SK-N-SH treated with all-trans-retinoic acid at 6 μM for 48 hours (cell line): ENCODE data around the gene SPATS2.

Experiments used
- ATAC-seq: fragments of 200-7000 bp; cut with Tn5 transposase; 3 replicates; pipeline ENCODE4 v1.9.1; 2020; ENCODE audit warnings: mild to moderate bottlenecking, moderate library complexity
- ARNTL ChIP-seq: fragments of 450-650 bp; formaldehyde crosslinking; IDR thresholded peaks from 2 replicates; pipeline ENCODE4 v1.5.0; 2020; ENCODE audit warnings: low read depth, mild to moderate bottlenecking, moderate library complexity, borderline replicate concordance
- BACH2 ChIP-seq: fragments of 250-450 bp; sonication (Bioruptor Pico); IDR thresholded peaks from 2 replicates; pipeline ENCODE4 v1.9.0; 2021; ENCODE audit warnings: mild to moderate bottlenecking, borderline replicate concordance
- CSDC2 ChIP-seq: fragments of 250-450 bp; sonication (Bioruptor Pico); IDR thresholded peaks from 2 replicates; pipeline ENCODE4 v1.5.0; 2020; ENCODE audit warnings: mild to moderate bottlenecking, moderate library complexity
- ESRRG ChIP-seq: fragments of 250-450 bp; sonication (Bioruptor Pico); IDR thresholded peaks from 2 replicates; pipeline ENCODE4 v1.6.1; 2021; ENCODE audit warnings: mild to moderate bottlenecking
- GLIS3 ChIP-seq: fragments of 250-450 bp; sonication (Bioruptor Pico); IDR thresholded peaks from 2 replicates; pipeline ENCODE4 v1.5.0; 2020; ENCODE audit warnings: mild to moderate bottlenecking, moderate library complexity
- ISL1 ChIP-seq: fragments of 250-450 bp; sonication (Bioruptor Pico); IDR thresholded peaks from 2 replicates; pipeline ENCODE4 v2.1.2; 2022; ENCODE audit warnings: mild to moderate bottlenecking, moderate library complexity
- OSR1 ChIP-seq: fragments of 250-450 bp; sonication (Bioruptor Pico); IDR thresholded peaks from 2 replicates; pipeline ENCODE4 v1.8.0; 2022; ENCODE audit warnings: moderate library complexity, mild to moderate bottlenecking, inconsistent platforms
- PPARA ChIP-seq: fragments of 250-450 bp; sonication (Bioruptor Pico); IDR thresholded peaks from 2 replicates; pipeline ENCODE4 v1.5.0; 2020; ENCODE audit warnings: mild to moderate bottlenecking, borderline replicate concordance
- RARB ChIP-seq: fragments of 250-450 bp; sonication (Bioruptor Pico); IDR thresholded peaks from 2 replicates; pipeline ENCODE4 v1.8.0; 2021; ENCODE audit warnings: mild to moderate bottlenecking, moderate library complexity
- TCF4 ChIP-seq: fragments of 250-450 bp; sonication (Bioruptor Pico); IDR thresholded peaks from 2 replicates; pipeline ENCODE4 v1.8.0; 2021; ENCODE audit warnings: mild to moderate bottlenecking, moderate library complexity, borderline replicate concordance
- TOX ChIP-seq: fragments of 250-450 bp; sonication (Bioruptor Pico); IDR thresholded peaks from 2 replicates; pipeline ENCODE4 v1.8.0; 2021; ENCODE audit warnings: mild to moderate bottlenecking, moderate library complexity, borderline replicate concordance
- ZC3H10 ChIP-seq: fragments of 250-450 bp; sonication (Bioruptor Pico); IDR thresholded peaks from 2 replicates; pipeline ENCODE4 v1.5.1; 2021; ENCODE audit warnings: mild to moderate bottlenecking, moderate library complexity
- ZFP3 ChIP-seq: fragments of 250-450 bp; sonication (Bioruptor Pico); IDR thresholded peaks from 2 replicates; pipeline ENCODE4 v1.5.0; 2020; ENCODE audit warnings: mild to moderate bottlenecking, moderate library complexity
- ZFP30 ChIP-seq: fragments of 450-650 bp; formaldehyde crosslinking; IDR thresholded peaks from 2 replicates; pipeline ENCODE4 v1.5.0; 2022; ENCODE audit warnings: mild to moderate bottlenecking, moderate library complexity
- ZNF565 ChIP-seq: fragments of 450-650 bp; formaldehyde crosslinking; conservative IDR thresholded peaks from 2 replicates; pipeline ENCODE4 v1.5.0; 2020; ENCODE audit warnings: low read depth, mild to moderate bottlenecking, moderate library complexity
- ZNF70 ChIP-seq: fragments of 450-650 bp; formaldehyde crosslinking; IDR thresholded peaks from 2 replicates; pipeline ENCODE4 v1.5.0; 2020; ENCODE audit warnings: mild to moderate bottlenecking, moderate library complexity
- ZNF8 ChIP-seq: fragments of 450-650 bp; formaldehyde crosslinking; IDR thresholded peaks from 2 replicates; pipeline ENCODE4 v1.5.0; 2020; ENCODE audit warnings: mild to moderate bottlenecking, moderate library complexity
- TF ChIP-seq, protein P1 (sequence below): fragments of 250-450 bp; sonication (Bioruptor Pico); IDR thresholded peaks from 2 replicates; pipeline ENCODE4 v1.5.0; 2020; ENCODE audit warnings: mild to moderate bottlenecking, moderate library complexity
- TF ChIP-seq, protein P2 (sequence below): fragments of 250-450 bp; sonication (Bioruptor Pico); IDR thresholded peaks from 2 replicates; pipeline ENCODE4 v1.5.1; 2020; ENCODE audit warnings: low read depth, mild to moderate bottlenecking, moderate library complexity
- TF ChIP-seq, protein P3 (sequence below): fragments of 250-450 bp; sonication (Bioruptor Pico); IDR thresholded peaks from 2 replicates; pipeline ENCODE4 v1.8.0; 2020; ENCODE audit warnings: mild to moderate bottlenecking, moderate library complexity, borderline replicate concordance
- TF ChIP-seq, protein P4 (sequence below): fragments of 250-450 bp; sonication (Bioruptor Pico); IDR thresholded peaks from 2 replicates; pipeline ENCODE4 v1.5.1; 2021; ENCODE audit warnings: mild to moderate bottlenecking, moderate library complexity
- TF ChIP-seq, protein P5 (sequence below): fragments of 250-450 bp; sonication (Bioruptor Pico); IDR thresholded peaks from 2 replicates; pipeline ENCODE4 v1.8.0; 2021; ENCODE audit warnings: low read depth, mild to moderate bottlenecking, moderate library complexity, borderline replicate concordance

Gene SPATS2

DNA sequence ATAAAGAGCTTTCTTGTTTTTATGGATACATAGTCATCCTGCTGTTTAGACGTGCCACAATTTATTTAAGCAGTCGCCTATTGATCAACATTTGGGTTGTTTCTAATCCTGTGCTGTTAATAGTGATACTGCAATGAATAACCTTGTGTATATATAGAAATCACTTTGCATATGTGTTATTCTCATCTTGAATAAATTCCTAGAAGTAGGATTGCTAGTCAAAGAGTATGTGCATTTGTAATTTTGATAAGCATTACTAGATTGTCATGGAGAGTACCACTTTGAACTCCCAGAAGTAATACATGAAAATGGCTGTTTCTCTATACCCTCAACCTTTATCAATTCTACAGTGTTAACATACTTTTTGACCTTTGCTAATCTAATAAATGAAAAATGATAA, 126.6 kb downstream of the SPATS2 start:
- ATAC-seq = no peak
- TF ChIP-seq ZNF8 (CRISPR knock-in tag) (no peak), ARNTL (CRISPR knock-in tag) (no peak), TOX (CRISPR knock-in tag) (no peak), ZFP3 (CRISPR knock-in tag) (no peak), TCF4 (no peak), ZNF70 (no peak), ESRRG (CRISPR knock-in tag) (no peak), ISL1 (CRISPR knock-in tag) (no peak), OSR1 (CRISPR knock-in tag) (no peak), PPARA (CRISPR knock-in tag) (no peak), ZC3H10 (CRISPR knock-in tag) (no peak), BACH2 (CRISPR knock-in tag) (no peak), CSDC2 (CRISPR knock-in tag) (no peak), GLIS3 (no peak), RARB (CRISPR knock-in tag) (no peak), ZFP30 (CRISPR knock-in tag) (no peak), ZNF565 (no peak)
- TF ChIP-seq, protein P1, sequence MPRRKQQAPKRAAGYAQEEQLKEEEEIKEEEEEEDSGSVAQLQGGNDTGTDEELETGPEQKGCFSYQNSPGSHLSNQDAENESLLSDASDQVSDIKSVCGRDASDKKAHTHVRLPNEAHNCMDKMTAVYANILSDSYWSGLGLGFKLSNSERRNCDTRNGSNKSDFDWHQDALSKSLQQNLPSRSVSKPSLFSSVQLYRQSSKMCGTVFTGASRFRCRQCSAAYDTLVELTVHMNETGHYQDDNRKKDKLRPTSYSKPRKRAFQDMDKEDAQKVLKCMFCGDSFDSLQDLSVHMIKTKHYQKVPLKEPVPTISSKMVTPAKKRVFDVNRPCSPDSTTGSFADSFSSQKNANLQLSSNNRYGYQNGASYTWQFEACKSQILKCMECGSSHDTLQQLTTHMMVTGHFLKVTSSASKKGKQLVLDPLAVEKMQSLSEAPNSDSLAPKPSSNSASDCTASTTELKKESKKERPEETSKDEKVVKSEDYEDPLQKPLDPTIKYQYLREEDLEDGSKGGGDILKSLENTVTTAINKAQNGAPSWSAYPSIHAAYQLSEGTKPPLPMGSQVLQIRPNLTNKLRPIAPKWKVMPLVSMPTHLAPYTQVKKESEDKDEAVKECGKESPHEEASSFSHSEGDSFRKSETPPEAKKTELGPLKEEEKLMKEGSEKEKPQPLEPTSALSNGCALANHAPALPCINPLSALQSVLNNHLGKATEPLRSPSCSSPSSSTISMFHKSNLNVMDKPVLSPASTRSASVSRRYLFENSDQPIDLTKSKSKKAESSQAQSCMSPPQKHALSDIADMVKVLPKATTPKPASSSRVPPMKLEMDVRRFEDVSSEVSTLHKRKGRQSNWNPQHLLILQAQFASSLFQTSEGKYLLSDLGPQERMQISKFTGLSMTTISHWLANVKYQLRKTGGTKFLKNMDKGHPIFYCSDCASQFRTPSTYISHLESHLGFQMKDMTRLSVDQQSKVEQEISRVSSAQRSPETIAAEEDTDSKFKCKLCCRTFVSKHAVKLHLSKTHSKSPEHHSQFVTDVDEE (CRISPR knock-in tag) = no peak
- TF ChIP-seq, protein P2, sequence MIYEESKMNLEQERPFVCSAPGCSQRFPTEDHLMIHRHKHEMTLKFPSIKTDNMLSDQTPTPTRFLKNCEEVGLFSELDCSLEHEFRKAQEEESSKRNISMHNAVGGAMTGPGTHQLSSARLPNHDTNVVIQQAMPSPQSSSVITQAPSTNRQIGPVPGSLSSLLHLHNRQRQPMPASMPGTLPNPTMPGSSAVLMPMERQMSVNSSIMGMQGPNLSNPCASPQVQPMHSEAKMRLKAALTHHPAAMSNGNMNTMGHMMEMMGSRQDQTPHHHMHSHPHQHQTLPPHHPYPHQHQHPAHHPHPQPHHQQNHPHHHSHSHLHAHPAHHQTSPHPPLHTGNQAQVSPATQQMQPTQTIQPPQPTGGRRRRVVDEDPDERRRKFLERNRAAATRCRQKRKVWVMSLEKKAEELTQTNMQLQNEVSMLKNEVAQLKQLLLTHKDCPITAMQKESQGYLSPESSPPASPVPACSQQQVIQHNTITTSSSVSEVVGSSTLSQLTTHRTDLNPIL (CRISPR knock-in tag) = no peak
- TF ChIP-seq, protein P3, sequence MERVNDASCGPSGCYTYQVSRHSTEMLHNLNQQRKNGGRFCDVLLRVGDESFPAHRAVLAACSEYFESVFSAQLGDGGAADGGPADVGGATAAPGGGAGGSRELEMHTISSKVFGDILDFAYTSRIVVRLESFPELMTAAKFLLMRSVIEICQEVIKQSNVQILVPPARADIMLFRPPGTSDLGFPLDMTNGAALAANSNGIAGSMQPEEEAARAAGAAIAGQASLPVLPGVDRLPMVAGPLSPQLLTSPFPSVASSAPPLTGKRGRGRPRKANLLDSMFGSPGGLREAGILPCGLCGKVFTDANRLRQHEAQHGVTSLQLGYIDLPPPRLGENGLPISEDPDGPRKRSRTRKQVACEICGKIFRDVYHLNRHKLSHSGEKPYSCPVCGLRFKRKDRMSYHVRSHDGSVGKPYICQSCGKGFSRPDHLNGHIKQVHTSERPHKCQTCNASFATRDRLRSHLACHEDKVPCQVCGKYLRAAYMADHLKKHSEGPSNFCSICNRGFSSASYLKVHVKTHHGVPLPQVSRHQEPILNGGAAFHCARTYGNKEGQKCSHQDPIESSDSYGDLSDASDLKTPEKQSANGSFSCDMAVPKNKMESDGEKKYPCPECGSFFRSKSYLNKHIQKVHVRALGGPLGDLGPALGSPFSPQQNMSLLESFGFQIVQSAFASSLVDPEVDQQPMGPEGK = no peak
- TF ChIP-seq, all 23 proteins: peak for 0

DNA sequence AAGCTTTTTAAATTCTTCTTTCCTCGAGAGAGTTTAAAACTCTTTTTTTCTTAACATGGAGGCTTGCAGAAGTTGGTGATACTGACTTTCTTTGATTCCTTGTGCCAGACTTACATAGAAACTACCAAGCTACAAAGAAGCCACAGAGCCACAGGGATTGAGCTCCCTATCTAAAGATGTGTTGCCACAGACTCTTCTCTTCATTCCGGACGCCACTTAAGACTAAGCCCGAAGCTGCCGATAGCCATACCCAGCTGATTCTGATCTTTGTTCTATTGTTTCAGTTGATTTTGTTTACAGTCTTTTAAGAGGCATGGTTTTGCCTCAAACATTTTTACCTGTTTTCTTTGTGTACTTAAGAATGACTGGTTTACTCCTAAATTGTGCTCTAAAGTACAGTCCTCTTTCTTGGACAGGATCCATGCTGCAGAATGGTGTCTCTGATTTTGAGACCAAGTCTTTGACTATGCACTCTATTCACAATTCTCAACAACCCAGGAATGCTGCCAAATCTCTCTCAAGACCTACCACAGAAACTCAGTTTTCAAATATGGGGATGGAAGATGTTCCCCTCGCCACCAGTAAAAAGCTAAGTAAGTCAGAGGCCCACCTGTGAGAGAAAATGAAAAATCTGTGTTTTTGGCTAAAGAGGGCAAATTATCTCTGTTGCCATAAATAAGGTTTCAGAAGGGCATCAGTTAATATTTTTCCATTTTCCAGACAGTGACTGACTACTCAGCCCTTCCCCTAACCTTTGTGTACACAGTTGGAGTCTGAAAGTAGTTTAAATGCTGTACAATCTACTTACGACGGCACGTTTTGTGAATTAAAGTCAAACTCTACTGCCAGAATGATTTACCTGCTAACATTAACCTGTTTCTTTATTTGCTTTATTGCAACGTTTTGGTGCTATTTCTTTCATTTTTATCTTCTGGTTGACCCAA, 129.4 kb downstream of the SPATS2 start:
- ATAC-seq = no peak
- TF ChIP-seq TCF4 = no peak
- no peak for TF ChIP-seq ARNTL (CRISPR knock-in tag)
- no peak for TF ChIP-seq BACH2 (CRISPR knock-in tag)
- no peak for TF ChIP-seq ZFP3 (CRISPR knock-in tag)
- no peak for TF ChIP-seq CSDC2 (CRISPR knock-in tag)
- no peak for TF ChIP-seq ZNF70
- TF ChIP-seq ZC3H10 (CRISPR knock-in tag) = no peak
- no peak for TF ChIP-seq ZFP30 (CRISPR knock-in tag)
- TF ChIP-seq OSR1 (CRISPR knock-in tag) = no peak
- no peak for TF ChIP-seq PPARA (CRISPR knock-in tag)
- TF ChIP-seq, protein P3 = no peak
- TF ChIP-seq, protein P4, sequence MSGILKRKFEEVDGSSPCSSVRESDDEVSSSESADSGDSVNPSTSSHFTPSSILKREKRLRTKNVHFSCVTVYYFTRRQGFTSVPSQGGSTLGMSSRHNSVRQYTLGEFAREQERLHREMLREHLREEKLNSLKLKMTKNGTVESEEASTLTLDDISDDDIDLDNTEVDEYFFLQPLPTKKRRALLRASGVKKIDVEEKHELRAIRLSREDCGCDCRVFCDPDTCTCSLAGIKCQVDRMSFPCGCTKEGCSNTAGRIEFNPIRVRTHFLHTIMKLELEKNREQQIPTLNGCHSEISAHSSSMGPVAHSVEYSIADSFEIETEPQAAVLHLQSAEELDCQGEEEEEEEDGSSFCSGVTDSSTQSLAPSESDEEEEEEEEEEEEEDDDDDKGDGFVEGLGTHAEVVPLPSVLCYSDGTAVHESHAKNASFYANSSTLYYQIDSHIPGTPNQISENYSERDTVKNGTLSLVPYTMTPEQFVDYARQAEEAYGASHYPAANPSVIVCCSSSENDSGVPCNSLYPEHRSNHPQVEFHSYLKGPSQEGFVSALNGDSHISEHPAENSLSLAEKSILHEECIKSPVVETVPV (CRISPR knock-in tag) = no peak
- no peak for TF ChIP-seq ZNF565
- no peak for TF ChIP-seq GLIS3
- TF ChIP-seq, protein P1 (CRISPR knock-in tag) = no peak
- no peak for TF ChIP-seq ESRRG (CRISPR knock-in tag)
- TF ChIP-seq, protein P5, sequence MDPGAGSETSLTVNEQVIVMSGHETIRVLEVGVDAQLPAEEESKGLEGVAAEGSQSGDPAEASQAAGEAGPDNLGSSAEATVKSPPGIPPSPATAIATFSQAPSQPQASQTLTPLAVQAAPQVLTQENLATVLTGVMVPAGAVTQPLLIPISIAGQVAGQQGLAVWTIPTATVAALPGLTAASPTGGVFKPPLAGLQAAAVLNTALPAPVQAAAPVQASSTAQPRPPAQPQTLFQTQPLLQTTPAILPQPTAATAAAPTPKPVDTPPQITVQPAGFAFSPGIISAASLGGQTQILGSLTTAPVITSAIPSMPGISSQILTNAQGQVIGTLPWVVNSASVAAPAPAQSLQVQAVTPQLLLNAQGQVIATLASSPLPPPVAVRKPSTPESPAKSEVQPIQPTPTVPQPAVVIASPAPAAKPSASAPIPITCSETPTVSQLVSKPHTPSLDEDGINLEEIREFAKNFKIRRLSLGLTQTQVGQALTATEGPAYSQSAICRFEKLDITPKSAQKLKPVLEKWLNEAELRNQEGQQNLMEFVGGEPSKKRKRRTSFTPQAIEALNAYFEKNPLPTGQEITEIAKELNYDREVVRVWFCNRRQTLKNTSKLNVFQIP = no peak
